Activated naive CD4-positive, alpha-beta T cell treated with anti-CD3 and anti-CD28 coated beads, Interleukin-2, amount 10 ng/mL, durations not matched to agents 7 days and 5 days (primary cell): ENCODE data around the gene GDI1.

Experiments
- CTCF ChIA-PET: fragments of 350-600 bp; sonication (Branson Sonifier 250); formaldehyde crosslinking; loops from one replicate; lab custom pipeline; 2021; ENCODE audit warnings: antibody characterized with exemption; lab: Charles Lee
- DNase-seq: peaks from one replicate; pipeline ENCODE4 v3.0.0-alpha.2; 2020
- H3K27ac Mint-ChIP-seq: one replicate; pipeline ENCODE4 v1.8.0; 2021; ENCODE audit warnings: mild to moderate bottlenecking, moderate library complexity, mixed read lengths
- H3K27me3 Mint-ChIP-seq: one replicate; pipeline ENCODE4 v1.8.0; 2021; ENCODE audit warnings: mild to moderate bottlenecking, mixed read lengths
- H3K36me3 Mint-ChIP-seq: one replicate; pipeline ENCODE4 v1.8.0; 2021; ENCODE audit warnings: mixed read lengths
- H3K4me1 Mint-ChIP-seq: one replicate; pipeline ENCODE4 v1.8.0; 2021; ENCODE audit warnings: mixed read lengths
- H3K4me3 Mint-ChIP-seq: one replicate; pipeline ENCODE4 v1.8.0; 2021; ENCODE audit warnings: mild to moderate bottlenecking, moderate library complexity, mixed read lengths
- H3K9me3 Mint-ChIP-seq: one replicate; pipeline ENCODE4 v1.8.0; 2021; ENCODE audit warnings: mixed read lengths

GDI1 gene

DNA sequence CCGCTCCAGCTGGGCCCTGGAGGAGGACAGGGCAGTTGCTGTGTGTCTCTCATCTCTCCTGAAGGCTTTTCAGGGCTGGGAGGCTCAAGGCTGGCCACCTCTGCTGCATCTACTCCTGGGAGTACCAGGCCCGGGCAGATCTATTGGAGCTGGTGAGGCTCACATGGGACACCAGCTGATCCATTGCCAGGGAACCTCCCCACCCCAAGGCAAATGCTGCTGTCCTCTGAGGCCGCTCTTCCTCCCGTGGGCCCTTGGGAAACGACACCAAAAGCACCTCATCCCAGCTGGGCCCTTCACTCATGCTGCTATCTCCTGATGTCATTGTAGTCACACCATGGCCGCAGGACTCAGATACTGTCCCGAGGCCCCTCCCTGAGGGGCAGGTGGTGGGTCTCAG, 45.8 kb downstream of the GDI1 start:
- Mint-ChIP-seq H3K4me3 (no peak overlapping the region), H3K27ac (no peak overlapping the region), H3K4me1 (peaks cover 29% of the 10 kb centered on the region), H3K9me3 (no peaks in the 10 kb centered on the region), H3K27me3 (no peaks in the 10 kb centered on the region), H3K36me3 (peaks cover 12% of the 10 kb centered on the region)
- CTCF ChIA-PET: no interaction called here
- no peak for DNase-seq

DNA sequence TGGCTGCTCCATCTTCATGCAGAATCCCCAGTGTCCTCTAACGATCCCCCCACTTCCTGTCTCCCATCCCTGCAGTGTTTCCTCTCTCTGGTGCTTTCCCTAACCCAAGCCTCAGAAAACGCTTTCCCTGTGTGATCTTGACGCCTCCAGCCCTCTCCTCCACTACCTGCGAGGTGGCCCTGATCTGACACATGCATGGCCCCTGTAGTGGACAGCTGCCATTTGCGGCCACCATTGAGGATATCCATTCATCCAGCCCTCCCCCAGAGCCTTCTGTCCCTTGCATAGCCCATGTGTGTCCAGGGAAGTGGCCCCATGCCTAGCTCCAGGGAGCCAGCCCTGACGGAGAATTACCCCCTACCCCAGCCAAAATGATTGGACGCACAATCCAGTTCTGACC, 46.4 kb downstream of the GDI1 start:
- Mint-ChIP-seq H3K9me3 (no peaks in the 10 kb centered on the region), H3K36me3 (peaks cover 15% of the 10 kb centered on the region), H3K27ac (no peak overlapping the region), H3K27me3 (no peaks in the 10 kb centered on the region), H3K4me1 (peaks cover 29% of the 10 kb centered on the region), H3K4me3 (no peak overlapping the region)
- CTCF ChIA-PET: no interaction called here
- no peak for DNase-seq

GRCh38 chrX:154484255-154485149, 47.5 kb downstream of the GDI1 start:
- H3K4me3 Mint-ChIP-seq: peak overlapping the region; percentile 68
- peaks cover 15% of the 10 kb centered on the region for H3K36me3 Mint-ChIP-seq
- peaks cover 35% of the 10 kb centered on the region for H3K4me1 Mint-ChIP-seq
- no peak overlapping the region for H3K27ac Mint-ChIP-seq
- no peaks in the 10 kb centered on the region for H3K27me3 Mint-ChIP-seq
- DNase-seq: no peak
- CTCF ChIA-PET: no interaction called here
- H3K9me3 Mint-ChIP-seq: no peaks in the 10 kb centered on the region

DNA sequence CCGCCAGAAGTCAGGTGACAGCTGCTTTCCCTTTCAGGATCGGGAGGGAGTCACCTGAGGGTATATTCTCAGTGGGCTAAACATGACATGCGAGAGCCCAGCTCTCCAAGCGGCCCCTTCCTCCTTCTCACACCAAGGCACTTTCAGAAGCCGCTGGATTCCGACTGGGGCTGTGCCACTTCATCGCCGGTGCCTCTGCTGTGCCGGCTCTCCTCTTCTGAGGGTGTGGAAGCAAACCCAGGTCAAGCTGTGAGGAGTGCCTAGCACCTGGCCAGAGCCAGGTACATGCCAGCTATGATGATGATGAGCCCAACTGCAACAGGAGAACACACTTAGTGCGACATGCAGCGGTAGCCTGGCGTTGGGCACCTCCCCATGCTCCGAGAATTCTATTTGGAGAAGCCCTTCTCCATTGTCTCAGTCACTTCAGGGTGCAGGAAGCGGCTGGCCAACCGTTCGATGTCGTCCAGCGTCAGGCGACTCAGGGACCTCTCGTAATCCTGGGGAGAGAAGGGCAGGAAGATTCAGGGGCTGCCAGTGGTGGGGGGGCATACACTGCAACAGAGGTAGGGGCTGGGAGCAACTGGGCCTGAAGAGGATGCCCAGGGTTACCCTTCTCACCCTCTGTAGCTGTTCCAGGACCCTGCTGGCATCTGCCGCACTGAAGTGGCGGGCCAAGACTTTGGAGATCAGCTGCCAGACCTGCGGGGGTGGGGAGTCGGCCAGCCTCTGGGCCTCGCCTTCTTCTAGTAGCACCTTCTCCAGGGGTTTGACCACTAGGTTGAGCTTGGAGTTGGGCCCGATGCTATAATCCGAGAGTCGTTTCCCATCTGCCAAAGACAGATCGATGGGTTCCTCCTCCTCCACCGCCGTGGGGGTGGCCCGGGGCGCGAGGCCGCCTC, 48.4 kb downstream of the GDI1 start:
- CTCF ChIA-PET: interaction anchor here (1.4 kb wide), 1 partner anchor 26 kb away, joined by 3 read pairs; no protein-coding TSS in a partner anchor
- H3K27ac Mint-ChIP-seq: peak overlapping the region; percentile 14
- peaks cover 35% of the 10 kb centered on the region for H3K4me1 Mint-ChIP-seq
- H3K4me3 Mint-ChIP-seq: peak overlapping the region; percentile 68
- peaks cover 15% of the 10 kb centered on the region for H3K36me3 Mint-ChIP-seq
- no peaks in the 10 kb centered on the region for H3K9me3 Mint-ChIP-seq
- H3K27me3 Mint-ChIP-seq: no peaks in the 10 kb centered on the region
- DNase-seq: no peak

DNA sequence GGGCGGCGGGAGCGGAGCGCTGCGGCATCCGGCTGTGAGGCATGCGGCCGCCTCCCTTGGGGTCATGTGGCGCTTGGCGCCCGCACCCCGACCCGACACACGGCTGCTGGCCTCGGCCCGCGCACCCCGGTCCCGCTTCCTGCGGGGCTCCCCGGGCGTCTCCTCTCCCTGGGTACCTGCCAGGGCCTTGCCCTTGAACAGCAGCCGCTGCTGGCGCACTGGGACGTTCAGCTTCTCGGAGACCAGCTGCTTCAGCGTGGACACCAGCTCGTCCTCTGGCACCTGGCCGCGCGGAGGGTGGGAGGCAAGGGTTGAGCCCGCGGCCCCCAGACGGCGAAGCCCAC, 49.1 kb downstream of the GDI1 start:
- peaks cover 15% of the 10 kb centered on the region for H3K36me3 Mint-ChIP-seq
- H3K4me3 Mint-ChIP-seq: peak overlapping the region; percentile 28
- no peaks in the 10 kb centered on the region for H3K9me3 Mint-ChIP-seq
- peaks cover 36% of the 10 kb centered on the region for H3K4me1 Mint-ChIP-seq
- H3K27ac Mint-ChIP-seq: no peak overlapping the region
- CTCF ChIA-PET: interaction anchor here (1.4 kb wide), 1 partner anchor 27 kb away, joined by 3 read pairs; no protein-coding TSS in a partner anchor
- no peaks in the 10 kb centered on the region for H3K27me3 Mint-ChIP-seq
- DNase-seq: peak; percentile 55

GRCh38 chrX:154486396-154487207, 49.6 kb downstream of the GDI1 start, which contains the start of gene UBL4A:
UBL4A (minus strand) TSS chrX:154486615; CDS start chrX:154486584, 31 bp downstream.
- peak within 1 kb of the TSS; percentile 85 for H3K27ac Mint-ChIP-seq
- no peaks in the 10 kb centered on the region for H3K27me3 Mint-ChIP-seq
- no peaks in the 10 kb centered on the region for H3K9me3 Mint-ChIP-seq
- peaks cover 15% of the 10 kb centered on the region for H3K36me3 Mint-ChIP-seq
- CTCF ChIA-PET: interaction anchor here (0.7 to 1.4 kb wide), 3 partner anchors 27 to 114 kb away, joined by 3 read pairs; no protein-coding TSS in a partner anchor
- peak within 1 kb of the TSS; percentile 76 for H3K4me3 Mint-ChIP-seq
- H3K4me1 Mint-ChIP-seq: peaks cover 40% of the 10 kb centered on the region
- DNase-seq: peak; percentile 68

GRCh38 chrX:154487518-154488290, 50.8 kb downstream of the GDI1 start:
- CTCF ChIA-PET: interaction anchor here (0.6 to 1.4 kb wide), 2 partner anchors 44 to 115 kb away, joined by 3 read pairs; no protein-coding TSS in a partner anchor
- peak overlapping the region; percentile 76 for H3K4me3 Mint-ChIP-seq
- H3K9me3 Mint-ChIP-seq: no peaks in the 10 kb centered on the region
- no peaks in the 10 kb centered on the region for H3K27me3 Mint-ChIP-seq
- H3K36me3 Mint-ChIP-seq: peaks cover 11% of the 10 kb centered on the region
- DNase-seq: no peak
- H3K4me1 Mint-ChIP-seq: peaks cover 36% of the 10 kb centered on the region
- H3K27ac Mint-ChIP-seq: peak overlapping the region; percentile 72

DNA sequence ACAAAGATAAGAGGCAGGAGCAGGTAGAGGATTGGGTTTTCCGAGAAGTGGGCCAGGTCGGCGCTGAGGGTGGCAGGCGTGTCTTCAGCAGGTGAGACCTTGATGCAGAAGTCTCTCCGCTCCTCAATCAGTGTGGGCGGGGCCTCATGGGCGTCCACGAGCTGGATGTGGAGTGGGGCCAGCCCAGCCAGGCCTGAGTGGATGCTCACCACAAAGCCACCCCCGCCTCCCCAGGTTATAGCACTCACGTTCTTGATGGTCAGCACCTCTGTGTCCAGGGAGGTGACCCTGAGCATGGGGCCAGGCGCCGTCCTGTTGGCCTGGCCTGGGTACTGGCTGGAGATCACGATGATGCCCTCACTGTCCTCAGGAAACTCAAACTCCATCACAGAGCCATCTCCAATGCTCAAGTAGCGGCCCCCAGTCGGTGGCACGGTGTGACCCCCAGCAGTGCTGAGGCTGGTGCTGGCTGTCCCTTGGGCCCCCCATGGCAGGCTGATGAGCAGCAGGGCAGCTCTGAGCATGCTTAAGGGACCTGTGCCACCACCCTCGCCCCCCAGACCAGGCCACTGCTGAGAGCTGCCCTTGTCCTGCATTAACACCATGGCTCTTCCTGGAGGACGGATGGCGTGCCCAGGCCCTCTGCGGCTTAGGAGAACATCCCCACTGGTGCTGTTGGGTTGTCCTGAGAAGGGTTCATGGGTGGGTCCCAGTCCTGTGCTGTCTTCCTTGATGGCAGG, 51.6 kb downstream of the GDI1 start:
- DNase-seq: no peak
- Mint-ChIP-seq H3K27ac (peak overlapping the region; percentile 72), H3K9me3 (no peaks in the 10 kb centered on the region), H3K4me3 (peak overlapping the region; percentile 86), H3K4me1 (peaks cover 33% of the 10 kb centered on the region), H3K36me3 (peaks cover 8% of the 10 kb centered on the region), H3K27me3 (no peaks in the 10 kb centered on the region)
- CTCF ChIA-PET: interaction anchor here (0.6 to 1.1 kb wide), 2 partner anchors 39 to 43 kb away, joined by 3 to 4 read pairs; no protein-coding TSS in a partner anchor

DNA sequence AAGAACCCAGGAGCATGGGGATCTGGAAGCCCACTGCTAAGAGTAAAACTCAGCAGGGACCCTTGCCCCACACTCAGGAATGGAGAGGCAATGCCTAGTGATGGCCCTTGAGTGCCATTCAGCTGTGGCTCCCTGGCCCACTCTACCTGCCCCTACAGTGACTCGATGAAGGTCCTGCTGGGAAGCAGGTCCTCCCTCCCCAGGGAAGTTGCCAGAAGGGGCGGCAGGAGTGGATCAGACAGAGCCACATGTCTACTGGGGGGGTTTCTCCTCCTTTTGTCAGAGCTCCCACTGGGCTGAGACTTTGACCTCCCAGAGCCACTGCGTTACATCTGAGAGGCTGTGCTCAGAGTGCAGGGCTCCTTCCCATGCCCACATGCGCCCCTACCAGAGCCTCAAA, 52.2 kb downstream of the GDI1 start:
- Mint-ChIP-seq H3K27ac (peak overlapping the region; percentile 90), H3K4me1 (peaks cover 31% of the 10 kb centered on the region), H3K9me3 (no peaks in the 10 kb centered on the region), H3K4me3 (peak overlapping the region; percentile 86), H3K36me3 (peaks cover 7% of the 10 kb centered on the region), H3K27me3 (no peaks in the 10 kb centered on the region)
- DNase-seq: no peak
- CTCF ChIA-PET: interaction anchor here (0.7 to 1.1 kb wide), 2 partner anchors 38 to 115 kb away, joined by 3 to 4 read pairs; partner anchors contain the start of gene FLNA

DNA sequence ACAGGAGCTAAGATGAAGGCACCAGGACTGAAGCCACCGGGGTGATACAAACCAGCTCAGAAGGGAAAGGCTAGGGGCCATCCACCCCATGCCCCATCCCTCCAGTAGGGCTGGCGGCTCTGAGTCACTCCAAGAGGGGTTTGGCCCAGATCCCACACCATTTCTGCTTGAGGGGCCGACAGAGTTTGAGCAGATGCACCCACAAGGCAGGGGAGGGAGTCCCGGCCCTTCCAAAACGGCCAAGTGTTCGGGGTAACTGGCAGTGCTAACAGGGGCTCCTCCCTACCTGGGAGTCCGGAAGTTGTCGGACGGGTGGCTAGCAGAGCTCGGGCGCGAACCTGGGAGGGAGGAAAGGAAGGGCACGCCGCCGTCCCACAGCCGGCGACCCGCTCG, 53.1 kb downstream of the GDI1 start:
- Mint-ChIP-seq H3K27me3 (no peaks in the 10 kb centered on the region), H3K36me3 (peaks cover 7% of the 10 kb centered on the region), H3K4me1 (peaks cover 27% of the 10 kb centered on the region), H3K9me3 (no peaks in the 10 kb centered on the region), H3K27ac (peak overlapping the region; percentile 90), H3K4me3 (peak overlapping the region; percentile 86)
- peak; percentile 55 for DNase-seq
- CTCF ChIA-PET: interaction anchor here (0.7 to 1.1 kb wide), 3 partner anchors 38 to 116 kb away, joined by 3 to 4 read pairs (median 4); partner anchors contain the start of gene FLNA

DNA sequence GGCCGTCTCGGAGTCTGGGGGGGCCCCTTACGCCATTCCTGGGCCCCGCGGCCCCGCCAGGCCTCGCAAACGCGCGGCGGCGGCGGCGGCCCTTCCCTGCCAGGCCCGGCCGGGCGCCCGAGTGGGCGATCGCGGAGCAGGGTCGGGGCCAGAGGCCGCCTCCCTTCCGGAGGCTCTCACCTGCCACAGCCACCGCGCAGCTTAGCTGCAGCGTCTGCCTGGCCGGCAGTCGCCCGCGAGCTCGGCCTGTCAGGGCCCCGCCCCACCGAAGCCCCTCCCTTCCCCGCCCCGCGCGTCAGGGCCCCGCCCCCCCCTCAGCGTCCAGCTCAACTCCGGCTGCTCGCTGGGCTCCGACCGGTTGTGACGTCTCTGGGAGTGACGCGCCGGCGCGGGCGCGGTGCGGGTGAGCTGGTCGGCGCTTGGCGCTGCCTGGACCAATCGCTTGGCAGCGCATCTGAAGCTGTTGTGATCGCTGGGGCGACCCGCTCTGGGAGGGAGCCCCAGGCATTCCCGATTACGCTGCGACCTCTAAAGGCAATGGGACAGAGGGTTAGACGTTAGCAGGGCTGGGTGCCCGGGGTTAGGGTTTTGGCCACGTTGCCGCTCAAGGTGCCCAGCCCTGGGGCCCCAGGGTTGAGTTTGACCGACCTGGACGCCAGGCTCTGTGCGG, 53.6 kb downstream of the GDI1 start, which contains the start of gene SLC10A3:
Gene SLC10A3 (minus strand): TSS at position 216 of the 670 bp plus-strand sequence. CDS start 1,689 bp downstream, outside the sequence.
- Mint-ChIP-seq H3K4me3 (peak within 1 kb of the TSS; percentile 86), H3K4me1 (peaks cover 27% of the 10 kb centered on the region), H3K27me3 (no peaks in the 10 kb centered on the region), H3K36me3 (peaks cover 7% of the 10 kb centered on the region), H3K27ac (peak within 1 kb of the TSS; percentile 97), H3K9me3 (no peaks in the 10 kb centered on the region)
- CTCF ChIA-PET: interaction anchor here (0.8 kb wide), 1 partner anchor 117 kb away, joined by 4 read pairs; the partner anchor contains the start of gene FLNA
- peak; percentile 92 for DNase-seq
